Rectal smooth muscle tissue (tissue), 1 donor: ENCODE data around the gene SYDE1.

Experiments
- H3K27ac ChIP-seq: one replicate; pipeline ENCODE4 v1.7.0; 2013; ENCODE audit warnings: low read depth, low read length, inconsistent platforms
- H3K27me3 ChIP-seq: one replicate; pipeline ENCODE4 v1.7.0; 2013; ENCODE audit warnings: low read length; ENCODE audit not compliant: control insufficient read depth, insufficient read depth
- H3K36me3 ChIP-seq: one replicate; pipeline ENCODE4 v1.7.0; 2013; ENCODE audit warnings: low read length; ENCODE audit not compliant: control insufficient read depth, insufficient read depth
- H3K4me1 ChIP-seq: one replicate; pipeline ENCODE4 v1.7.0; 2013; ENCODE audit warnings: low read length; ENCODE audit not compliant: control insufficient read depth, insufficient read depth
- H3K4me3 ChIP-seq: one replicate; pipeline ENCODE4 v1.7.0; 2013; ENCODE audit warnings: low read length
- H3K9ac ChIP-seq: one replicate; pipeline ENCODE4 v1.7.0; 2013; ENCODE audit warnings: low read length

The SYDE1 gene

GRCh38 chr19:15111758-15112157 is 4.6 kb downstream of the SYDE1 start:
- Histone ChIP-seq H3K9ac (no peak overlapping the region), H3K27me3 (no peaks in the 10 kb centered on the region), H3K4me1 (peaks cover 12% of the 10 kb centered on the region), H3K36me3 (peaks cover 30% of the 10 kb centered on the region), H3K4me3 (no peak overlapping the region), H3K27ac (no peak overlapping the region)

- peaks cover 35% of the 10 kb centered on the region for H3K36me3 ChIP-seq
- peaks cover 12% of the 10 kb centered on the region for H3K4me1 ChIP-seq
- H3K4me3 ChIP-seq = no peak overlapping the region
These were observed 5.2 kb downstream of the SYDE1 start for GRCh38 chr19:15112385-15112784.

DNA sequence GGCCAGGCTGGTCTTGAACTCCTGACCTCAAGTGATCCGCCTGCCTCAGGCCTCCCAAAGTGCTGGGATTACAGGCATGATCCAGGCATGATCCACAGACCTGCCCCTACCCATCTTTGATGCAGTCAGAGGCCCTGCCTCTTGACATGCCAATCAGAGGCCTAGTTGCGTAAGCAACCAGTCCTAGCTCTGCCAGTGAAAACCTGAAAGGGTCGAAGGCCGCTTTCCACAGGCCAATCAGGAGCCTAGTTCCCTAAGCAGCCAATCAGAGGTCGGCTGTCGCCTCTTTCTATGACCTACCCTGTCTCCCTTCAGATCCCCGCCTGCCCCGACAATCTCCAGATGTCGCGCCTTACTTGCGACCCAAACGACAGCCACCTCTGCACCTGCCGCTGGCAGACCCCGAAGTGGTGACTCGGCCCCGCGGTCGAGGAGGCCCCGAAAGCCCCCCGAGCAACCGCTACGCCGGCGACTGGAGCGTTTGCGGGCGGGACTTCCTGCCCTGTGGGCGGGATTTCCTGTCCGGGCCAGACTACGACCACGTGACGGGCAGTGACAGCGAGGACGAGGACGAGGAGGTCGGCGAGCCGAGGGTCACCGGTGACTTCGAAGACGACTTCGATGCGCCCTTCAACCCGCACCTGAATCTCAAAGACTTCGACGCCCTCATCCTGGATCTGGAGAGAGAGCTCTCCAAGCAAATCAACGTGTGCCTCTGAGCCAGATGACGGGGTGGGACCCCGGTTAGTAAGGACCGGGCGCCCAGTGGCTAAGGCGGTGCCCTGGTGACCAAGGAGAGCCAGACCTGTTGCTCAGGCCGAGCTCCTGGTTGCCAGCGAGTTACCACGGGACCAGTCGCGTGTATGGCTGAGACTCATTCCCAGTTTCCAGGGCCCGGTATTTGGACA is 6.3 kb downstream of the SYDE1 start:
- no peak overlapping the region for H3K27ac ChIP-seq
- H3K27me3 ChIP-seq = no peaks in the 10 kb centered on the region
- peaks cover 40% of the 10 kb centered on the region for H3K36me3 ChIP-seq
- H3K9ac ChIP-seq = no peak overlapping the region
- peaks cover 6% of the 10 kb centered on the region for H3K4me1 ChIP-seq
- no peak overlapping the region for H3K4me3 ChIP-seq

More at GRCh38 chr19:15112385-15112784, 5.2 kb downstream of the SYDE1 start:
- H3K27ac ChIP-seq = no peak overlapping the region
- no peak overlapping the region for H3K9ac ChIP-seq
- no peaks in the 10 kb centered on the region for H3K27me3 ChIP-seq

- Histone ChIP-seq H3K27me3 (no peaks in the 10 kb centered on the region), H3K4me3 (no peak overlapping the region), H3K9ac (no peak overlapping the region), H3K36me3 (peaks cover 46% of the 10 kb centered on the region), H3K27ac (no peak overlapping the region), H3K4me1 (peaks cover 6% of the 10 kb centered on the region)
These were observed 6.9 kb downstream of the SYDE1 start for GRCh38 chr19:15114153-15114540.

DNA sequence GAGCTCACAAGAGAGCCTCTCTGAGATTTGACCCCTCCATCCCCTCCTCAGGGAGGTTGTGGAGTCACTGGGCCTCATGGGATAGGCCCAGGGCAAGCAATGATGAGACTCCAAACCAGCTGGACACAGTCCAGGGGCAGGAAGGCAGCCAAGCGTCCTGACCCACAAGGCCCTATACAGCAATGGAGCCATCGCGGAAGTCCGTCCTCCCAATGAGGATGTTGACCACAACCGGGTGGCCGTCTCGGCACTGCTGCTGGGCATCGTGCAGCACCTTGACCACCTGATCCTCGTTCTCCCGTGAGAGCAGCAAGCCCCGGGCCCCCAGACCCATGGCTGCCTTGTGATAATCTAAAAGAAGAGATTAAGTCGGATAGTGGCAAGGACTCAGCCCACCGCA is 7.9 kb downstream of the SYDE1 start:
- H3K36me3 ChIP-seq = peaks cover 56% of the 10 kb centered on the region
- peaks cover 6% of the 10 kb centered on the region for H3K4me1 ChIP-seq
- H3K4me3 ChIP-seq = no peak overlapping the region
- H3K27me3 ChIP-seq = no peaks in the 10 kb centered on the region
- peak overlapping the region; percentile 52 for H3K27ac ChIP-seq
- H3K9ac ChIP-seq = no peak overlapping the region

- Histone ChIP-seq H3K4me1 (peaks cover 6% of the 10 kb centered on the region), H3K36me3 (peaks cover 61% of the 10 kb centered on the region), H3K4me3 (no peak overlapping the region), H3K9ac (no peak overlapping the region), H3K27ac (peak overlapping the region; percentile 52), H3K27me3 (no peaks in the 10 kb centered on the region)
These were observed 8.8 kb downstream of the SYDE1 start for GRCh38 chr19:15115762-15116615.

- Histone ChIP-seq H3K27ac (peak overlapping the region; percentile 27), H3K4me1 (peaks cover 6% of the 10 kb centered on the region), H3K9ac (no peak overlapping the region), H3K4me3 (no peak overlapping the region), H3K27me3 (no peaks in the 10 kb centered on the region), H3K36me3 (peaks cover 53% of the 10 kb centered on the region)
These were observed 9.7 kb downstream of the SYDE1 start for GRCh38 chr19:15116856-15117255.

DNA sequence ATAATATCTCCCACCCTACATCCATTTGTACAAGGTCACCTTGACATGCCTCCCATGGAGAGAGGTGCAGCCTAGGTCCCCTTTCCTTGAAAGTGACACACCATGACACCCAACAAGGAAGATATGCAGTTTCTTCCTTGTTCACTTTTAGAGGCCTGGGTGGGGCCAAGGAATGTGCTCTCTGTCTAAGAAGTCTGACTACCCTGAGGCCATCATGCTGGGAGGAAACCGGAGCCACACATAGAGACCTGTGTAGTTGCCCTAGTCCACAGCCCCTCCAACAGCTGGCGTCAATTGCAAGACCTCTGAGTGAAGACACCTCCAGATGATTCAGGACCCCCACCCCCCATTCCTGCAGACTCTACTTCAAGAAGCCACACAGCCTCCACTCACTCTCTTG is 11.0 kb downstream of the SYDE1 start:
- Histone ChIP-seq H3K27ac (no peak overlapping the region), H3K27me3 (no peaks in the 10 kb centered on the region), H3K4me1 (peaks cover 12% of the 10 kb centered on the region), H3K9ac (no peak overlapping the region), H3K4me3 (no peak overlapping the region), H3K36me3 (peaks cover 63% of the 10 kb centered on the region)

DNA sequence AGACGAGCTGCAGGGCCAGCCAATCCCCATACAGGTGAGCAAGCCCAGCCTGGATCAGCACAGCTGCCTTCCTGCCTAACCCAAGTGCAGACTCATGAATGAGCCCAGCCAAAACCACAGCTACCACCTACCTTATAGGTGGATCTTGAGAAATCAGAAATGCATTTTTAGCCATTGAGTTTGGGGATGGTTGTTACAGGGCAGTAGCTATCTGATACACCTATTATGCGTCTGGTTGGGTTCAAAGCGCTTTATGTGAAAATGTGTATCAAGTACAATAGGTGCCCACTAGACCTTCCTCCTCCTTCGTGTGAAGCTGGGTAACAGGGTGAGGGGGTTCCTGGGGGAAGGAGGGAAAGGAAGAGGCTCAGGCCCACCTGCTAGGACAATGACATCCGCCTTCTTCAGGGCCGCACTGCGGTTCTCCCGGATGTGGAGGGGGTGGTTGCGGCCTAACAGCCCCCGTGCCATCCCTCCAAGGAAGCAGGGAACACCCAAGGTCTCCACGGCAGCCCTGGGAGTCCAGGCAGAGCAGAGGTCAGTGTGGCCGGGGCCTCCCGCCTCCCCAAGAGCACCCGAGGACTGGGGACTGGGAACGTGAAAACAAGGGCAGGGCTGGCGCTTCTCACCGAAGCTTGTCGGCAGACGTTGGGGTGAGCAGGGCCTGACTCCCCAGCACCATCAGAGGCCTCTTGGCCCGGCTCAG is 11.7 kb downstream of the SYDE1 start:
- H3K4me3 ChIP-seq = no peak overlapping the region
- no peak overlapping the region for H3K9ac ChIP-seq
- H3K36me3 ChIP-seq = peaks cover 57% of the 10 kb centered on the region
- peaks cover 17% of the 10 kb centered on the region for H3K4me1 ChIP-seq
- no peaks in the 10 kb centered on the region for H3K27me3 ChIP-seq
- no peak overlapping the region for H3K27ac ChIP-seq

- peaks cover 51% of the 10 kb centered on the region for H3K36me3 ChIP-seq
- H3K9ac ChIP-seq = no peak overlapping the region
- H3K27ac ChIP-seq = no peak overlapping the region
- H3K27me3 ChIP-seq = no peaks in the 10 kb centered on the region
- no peak overlapping the region for H3K4me3 ChIP-seq
- peaks cover 20% of the 10 kb centered on the region for H3K4me1 ChIP-seq
These were observed 13.2 kb downstream of the SYDE1 start for GRCh38 chr19:15120135-15121026.

DNA sequence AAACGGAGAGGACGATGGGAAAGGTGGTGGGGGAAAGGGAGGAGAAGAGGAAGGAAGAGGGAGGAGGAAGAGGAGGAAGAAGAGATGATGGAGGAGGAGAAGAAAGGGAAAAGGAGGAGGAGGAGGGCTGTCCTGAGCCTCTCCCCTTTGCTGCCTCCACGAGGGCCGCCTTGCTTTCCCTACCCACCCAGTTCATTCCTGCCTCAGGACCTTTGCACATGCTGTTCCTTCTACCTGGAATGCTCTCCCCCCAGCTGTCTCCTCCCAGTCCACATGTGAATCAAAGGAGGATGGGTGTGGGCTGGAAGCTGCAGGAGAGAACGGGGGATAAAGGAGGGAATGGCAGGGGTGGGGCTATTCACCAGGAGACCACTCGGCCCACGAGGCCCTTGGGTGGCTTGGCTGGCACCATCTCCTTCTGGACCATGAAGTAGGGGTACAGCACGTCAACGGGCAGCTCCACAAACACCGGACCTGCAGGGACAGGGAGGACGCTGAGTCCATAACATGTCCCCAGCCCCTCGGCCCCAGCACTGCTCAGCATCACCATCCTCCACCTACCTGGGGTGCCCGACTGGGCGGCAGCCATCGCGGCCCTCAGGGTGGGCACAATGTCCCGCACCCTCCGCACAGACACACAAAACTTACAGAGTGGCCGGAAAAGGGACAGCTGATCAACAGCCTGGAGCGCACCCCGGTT is 15.3 kb downstream of the SYDE1 start:
- H3K27me3 ChIP-seq = no peaks in the 10 kb centered on the region
- no peak overlapping the region for H3K9ac ChIP-seq
- H3K4me1 ChIP-seq = peaks cover 23% of the 10 kb centered on the region
- H3K4me3 ChIP-seq = no peak overlapping the region
- H3K27ac ChIP-seq = peak overlapping the region; percentile 89
- H3K36me3 ChIP-seq = peaks cover 40% of the 10 kb centered on the region
